IPS-20b (cell line): ENCODE data around the gene RPS6KA2.

Experiments used
- H3K27ac ChIP-seq: one replicate; pipeline ENCODE4 v1.5.1; 2013; ENCODE audit warnings: low read length
- H3K27me3 ChIP-seq: 2 replicates; pipeline ENCODE4 v1.6.1; 2013; ENCODE audit warnings: mild to moderate bottlenecking, low read length, inconsistent platforms; ENCODE audit not compliant: insufficient read depth
- H3K36me3 ChIP-seq: 2 replicates; pipeline ENCODE4 v1.6.1; 2013; ENCODE audit warnings: low read depth, mild to moderate bottlenecking, inconsistent platforms, low read length, moderate library complexity; ENCODE audit not compliant: insufficient read depth
- H3K4me1 ChIP-seq: 2 replicates; pipeline ENCODE4 v1.6.1; 2013; ENCODE audit warnings: mild to moderate bottlenecking, control low read depth, inconsistent platforms, low read length, moderate library complexity; ENCODE audit not compliant: insufficient read depth
- H3K4me3 ChIP-seq: 2 replicates; pipeline ENCODE4 v1.5.1; 2013; ENCODE audit warnings: mild to moderate bottlenecking, low read length, inconsistent platforms
- H3K9ac ChIP-seq: 2 replicates; pipeline ENCODE4 v1.6.1; 2013; ENCODE audit warnings: low read depth, mild to moderate bottlenecking, inconsistent platforms, low read length, moderate library complexity
- H3K9me3 ChIP-seq: 2 replicates; pipeline ENCODE4 v1.6.1; 2013; ENCODE audit warnings: mild to moderate bottlenecking, low read depth, low read length, inconsistent platforms; ENCODE audit not compliant: insufficient read depth

Gene RPS6KA2

DNA sequence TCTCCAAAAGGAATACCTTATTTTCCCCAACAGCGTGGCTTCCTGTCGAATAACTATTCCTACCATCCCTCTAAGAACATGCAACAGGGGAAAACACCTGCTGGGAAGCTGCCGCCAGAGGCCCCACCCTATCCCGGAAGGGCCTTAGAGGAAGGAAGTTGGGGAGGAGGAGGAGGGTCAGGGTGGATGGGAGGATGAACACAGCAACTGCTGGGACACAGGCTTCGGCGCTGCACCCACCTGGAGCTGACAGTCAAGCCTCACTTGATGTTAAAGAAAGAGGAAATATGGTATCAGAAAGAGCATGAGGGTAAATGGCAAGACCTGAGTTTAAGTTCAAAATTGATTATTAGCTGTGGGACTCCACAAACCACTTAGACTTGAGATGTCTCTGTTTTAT is 36.5 kb upstream of the RPS6KA2 start:
- no peaks in the 10 kb centered on the region for H3K4me1 ChIP-seq
- H3K27ac ChIP-seq = no peak overlapping the region
- H3K9me3 ChIP-seq = no peaks in the 10 kb centered on the region
- no peak overlapping the region for H3K9ac ChIP-seq
- H3K27me3 ChIP-seq = peaks cover 2% of the 10 kb centered on the region; the same call in 1 of the 2 replicates
- H3K4me3 ChIP-seq = no peak overlapping the region
- no peaks in the 10 kb centered on the region for H3K36me3 ChIP-seq

DNA sequence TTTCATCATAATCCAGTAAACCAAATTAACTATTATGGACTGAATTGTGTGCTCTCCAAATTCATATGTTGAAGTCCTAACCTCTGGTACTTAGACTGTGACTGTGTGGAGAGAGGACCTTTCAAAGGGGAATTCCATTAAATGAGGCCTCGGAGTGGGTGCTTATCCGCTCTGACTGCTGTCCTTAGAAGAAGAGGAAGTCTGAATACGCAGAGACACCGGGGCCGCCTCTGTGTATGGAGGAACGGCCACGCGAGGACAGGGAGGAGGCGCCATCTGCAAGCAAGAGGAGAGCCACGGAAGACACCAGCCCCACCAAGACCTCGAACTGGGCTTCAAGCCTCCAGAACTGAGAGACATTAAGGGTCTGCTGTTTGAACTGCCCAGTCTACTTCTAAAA is 35.6 kb upstream of the RPS6KA2 start:
- no peak overlapping the region for H3K4me3 ChIP-seq
- H3K36me3 ChIP-seq = no peaks in the 10 kb centered on the region
- H3K4me1 ChIP-seq = no peaks in the 10 kb centered on the region
- no peaks in the 10 kb centered on the region for H3K9me3 ChIP-seq
- no peak overlapping the region for H3K9ac ChIP-seq
- H3K27me3 ChIP-seq = peaks cover 11% of the 10 kb centered on the region
- no peak overlapping the region for H3K27ac ChIP-seq

DNA sequence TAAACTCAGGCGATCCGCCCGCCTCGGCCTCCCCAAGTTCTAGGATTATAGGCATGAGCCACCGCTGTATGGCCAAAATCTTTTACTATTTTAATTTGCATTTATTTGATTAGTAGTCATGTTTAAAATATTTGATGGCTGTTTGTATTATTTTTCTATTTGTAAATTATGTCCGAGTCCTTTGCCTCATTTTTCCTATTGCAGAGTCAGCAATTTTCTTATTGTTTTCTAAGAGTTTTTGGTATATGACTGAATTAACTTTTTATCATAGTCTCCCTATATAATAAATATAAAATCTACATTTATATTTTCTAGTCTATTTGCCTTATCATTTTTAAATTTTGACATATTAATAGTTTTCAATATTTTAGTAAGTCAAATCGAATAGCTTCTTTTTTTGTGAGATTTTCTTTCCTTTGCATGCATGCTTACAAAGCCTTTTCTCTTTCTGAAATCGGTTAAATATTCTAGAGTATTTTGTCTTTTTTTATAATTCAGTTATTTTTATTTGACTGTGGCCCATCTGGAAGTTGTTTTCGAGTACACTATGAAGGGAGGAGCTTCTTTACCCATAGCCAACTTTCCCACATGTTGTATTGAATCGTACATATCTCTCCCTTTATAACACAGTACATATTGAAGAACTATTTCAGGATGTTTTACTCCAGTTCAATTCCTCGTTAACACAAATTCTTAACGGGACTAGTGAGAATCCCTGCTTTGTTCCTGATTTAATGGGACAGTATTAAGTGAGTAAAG is 34.5 kb upstream of the RPS6KA2 start:
- peaks cover 22% of the 10 kb centered on the region for H3K27me3 ChIP-seq
- peaks cover 3% of the 10 kb centered on the region; the same call in 1 of the 2 replicates for H3K4me1 ChIP-seq
- H3K27ac ChIP-seq = no peak overlapping the region
- no peaks in the 10 kb centered on the region for H3K9me3 ChIP-seq
- H3K4me3 ChIP-seq = no peak overlapping the region
- H3K9ac ChIP-seq = no peak overlapping the region
- H3K36me3 ChIP-seq = no peaks in the 10 kb centered on the region

DNA sequence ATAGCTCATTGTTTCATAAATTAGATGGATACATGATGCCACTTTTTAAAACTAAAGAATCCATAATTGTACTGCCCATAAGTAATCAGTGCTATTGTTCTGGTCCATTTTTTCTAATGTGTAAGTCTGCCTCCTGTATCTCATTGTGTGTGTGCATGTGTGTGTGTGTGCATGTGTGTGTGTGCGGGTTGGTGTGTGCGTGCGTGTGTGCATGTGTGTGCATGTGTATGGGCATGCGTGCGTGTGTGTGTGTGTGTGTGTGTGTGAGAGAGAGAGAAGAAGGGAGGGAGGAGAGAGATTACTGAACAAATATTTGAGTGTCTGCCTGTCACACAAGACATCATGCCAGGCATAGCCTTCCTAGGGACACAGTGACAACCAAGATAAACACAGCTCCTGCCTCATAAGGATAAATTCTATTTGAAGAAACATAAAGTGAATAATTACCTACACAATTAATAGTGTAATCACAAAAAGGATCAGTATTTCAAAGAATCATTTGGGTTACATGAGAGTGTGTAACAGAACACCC is 33.2 kb upstream of the RPS6KA2 start:
- H3K27me3 ChIP-seq = peaks cover 35% of the 10 kb centered on the region
- no peak overlapping the region for H3K9ac ChIP-seq
- H3K36me3 ChIP-seq = no peaks in the 10 kb centered on the region
- H3K4me3 ChIP-seq = no peak overlapping the region
- peaks cover 7% of the 10 kb centered on the region; the same call in 1 of the 2 replicates for H3K4me1 ChIP-seq
- no peak overlapping the region for H3K27ac ChIP-seq
- H3K9me3 ChIP-seq = no peaks in the 10 kb centered on the region

DNA sequence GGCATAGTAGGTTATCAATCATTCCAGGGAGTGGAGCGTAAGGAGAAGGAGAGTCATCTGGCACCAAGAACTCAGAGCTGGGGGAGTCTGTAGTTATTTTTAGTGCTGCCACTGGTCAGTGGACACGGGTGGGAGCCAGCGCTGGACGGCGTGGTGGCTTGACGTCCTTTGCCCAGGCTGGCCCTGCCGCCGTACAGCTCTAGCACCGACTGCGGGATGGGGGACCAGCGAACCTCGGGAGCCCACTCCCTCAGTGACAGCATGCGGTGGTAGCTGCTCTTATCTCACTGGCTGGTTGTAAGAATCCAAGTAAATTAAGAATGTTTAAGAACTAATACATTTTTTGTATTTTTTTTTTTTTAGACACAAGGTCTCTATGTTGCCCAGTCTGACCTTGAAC is 32.5 kb upstream of the RPS6KA2 start:
- H3K4me3 ChIP-seq = no peak overlapping the region
- no peak overlapping the region for H3K9ac ChIP-seq
- H3K9me3 ChIP-seq = no peaks in the 10 kb centered on the region
- peaks cover 42% of the 10 kb centered on the region for H3K27me3 ChIP-seq
- peaks cover 7% of the 10 kb centered on the region; the same call in 1 of the 2 replicates for H3K4me1 ChIP-seq
- no peak overlapping the region for H3K27ac ChIP-seq
- H3K36me3 ChIP-seq = no peaks in the 10 kb centered on the region

DNA sequence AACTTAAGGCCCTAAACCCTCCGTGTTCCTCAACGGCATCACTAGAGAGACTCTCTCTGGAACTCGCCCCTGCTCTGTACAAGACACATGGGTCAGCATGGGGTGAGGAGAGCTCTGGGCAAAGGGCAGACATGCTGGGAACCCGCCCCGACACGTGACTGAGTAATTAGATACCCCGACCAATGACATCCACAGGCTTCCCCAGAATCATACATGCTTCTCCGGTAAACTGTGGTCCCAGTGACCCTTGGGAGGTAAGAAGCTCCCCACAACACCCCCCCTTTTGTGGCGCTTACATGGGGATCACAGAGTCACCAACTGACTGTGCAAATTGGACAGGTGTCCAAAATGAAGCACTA is 31.7 kb upstream of the RPS6KA2 start:
- no peaks in the 10 kb centered on the region for H3K9me3 ChIP-seq
- peaks cover 7% of the 10 kb centered on the region; the same call in 1 of the 2 replicates for H3K4me1 ChIP-seq
- peaks cover 48% of the 10 kb centered on the region for H3K27me3 ChIP-seq
- H3K27ac ChIP-seq = no peak overlapping the region
- no peaks in the 10 kb centered on the region for H3K36me3 ChIP-seq
- no peak overlapping the region for H3K4me3 ChIP-seq
- no peak overlapping the region for H3K9ac ChIP-seq

DNA sequence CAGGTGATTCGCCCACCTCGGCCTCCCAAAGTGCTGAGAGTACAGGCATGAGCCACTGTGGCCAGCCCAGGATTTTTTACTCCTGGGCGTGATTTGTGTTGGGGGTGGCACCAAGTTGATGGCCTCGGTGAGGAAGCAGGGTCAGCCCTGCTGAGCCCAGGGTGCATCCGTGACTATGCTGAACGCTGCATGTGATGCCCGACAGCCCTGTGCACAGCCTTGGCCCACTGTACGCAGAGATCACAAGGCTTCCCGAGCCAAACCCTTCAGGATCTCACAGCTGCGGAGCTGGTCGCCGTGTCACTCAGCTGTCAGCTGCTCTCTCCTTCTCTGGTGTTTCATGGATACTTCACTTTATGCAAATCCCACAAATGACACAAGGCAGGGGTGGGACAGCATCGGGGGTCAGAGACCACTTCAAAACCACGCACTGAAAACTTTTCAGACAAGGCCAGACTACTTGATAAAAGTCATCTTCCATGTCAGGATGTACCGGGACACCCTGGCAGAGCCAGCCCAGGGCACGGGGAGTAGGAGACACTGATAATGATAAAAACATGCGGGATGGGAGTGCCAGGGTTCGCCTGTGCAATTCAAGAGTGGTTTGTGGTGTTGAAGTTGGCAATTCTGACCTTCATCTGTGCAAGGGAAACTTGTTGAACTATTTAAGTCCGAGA is 31.2 kb upstream of the RPS6KA2 start:
- Histone ChIP-seq H3K27ac (no peak overlapping the region), H3K4me1 (peaks cover 7% of the 10 kb centered on the region; the same call in 1 of the 2 replicates), H3K9ac (no peak overlapping the region), H3K27me3 (peaks cover 48% of the 10 kb centered on the region), H3K36me3 (no peaks in the 10 kb centered on the region), H3K9me3 (no peaks in the 10 kb centered on the region), H3K4me3 (no peak overlapping the region)

DNA sequence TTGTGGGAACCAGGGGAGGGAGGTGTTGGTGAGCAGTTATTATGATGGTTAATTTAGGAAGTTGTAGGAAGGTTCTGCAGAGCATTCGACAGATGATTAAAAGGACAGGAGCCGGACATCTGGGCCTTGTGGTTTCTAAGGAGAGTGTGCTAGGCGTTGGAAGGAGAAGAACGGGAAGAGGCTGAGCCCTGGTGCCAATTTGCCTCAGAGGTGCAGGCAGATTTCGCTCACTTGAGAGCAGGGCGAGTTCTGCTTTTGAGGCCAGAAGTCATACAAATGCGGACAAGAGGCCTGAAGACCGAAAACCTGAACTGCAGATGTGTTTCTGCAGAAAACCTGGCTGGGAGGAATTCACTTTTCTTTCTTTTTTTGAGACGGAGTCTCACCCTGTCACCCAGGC is 30.5 kb upstream of the RPS6KA2 start:
- no peaks in the 10 kb centered on the region for H3K9me3 ChIP-seq
- H3K4me3 ChIP-seq = peak overlapping the region; percentile 75; the same call in 1 of the 2 replicates
- H3K4me1 ChIP-seq = peaks cover 7% of the 10 kb centered on the region; the same call in 1 of the 2 replicates
- no peak overlapping the region for H3K27ac ChIP-seq
- H3K27me3 ChIP-seq = peaks cover 48% of the 10 kb centered on the region
- H3K36me3 ChIP-seq = no peaks in the 10 kb centered on the region
- H3K9ac ChIP-seq = no peak overlapping the region

DNA sequence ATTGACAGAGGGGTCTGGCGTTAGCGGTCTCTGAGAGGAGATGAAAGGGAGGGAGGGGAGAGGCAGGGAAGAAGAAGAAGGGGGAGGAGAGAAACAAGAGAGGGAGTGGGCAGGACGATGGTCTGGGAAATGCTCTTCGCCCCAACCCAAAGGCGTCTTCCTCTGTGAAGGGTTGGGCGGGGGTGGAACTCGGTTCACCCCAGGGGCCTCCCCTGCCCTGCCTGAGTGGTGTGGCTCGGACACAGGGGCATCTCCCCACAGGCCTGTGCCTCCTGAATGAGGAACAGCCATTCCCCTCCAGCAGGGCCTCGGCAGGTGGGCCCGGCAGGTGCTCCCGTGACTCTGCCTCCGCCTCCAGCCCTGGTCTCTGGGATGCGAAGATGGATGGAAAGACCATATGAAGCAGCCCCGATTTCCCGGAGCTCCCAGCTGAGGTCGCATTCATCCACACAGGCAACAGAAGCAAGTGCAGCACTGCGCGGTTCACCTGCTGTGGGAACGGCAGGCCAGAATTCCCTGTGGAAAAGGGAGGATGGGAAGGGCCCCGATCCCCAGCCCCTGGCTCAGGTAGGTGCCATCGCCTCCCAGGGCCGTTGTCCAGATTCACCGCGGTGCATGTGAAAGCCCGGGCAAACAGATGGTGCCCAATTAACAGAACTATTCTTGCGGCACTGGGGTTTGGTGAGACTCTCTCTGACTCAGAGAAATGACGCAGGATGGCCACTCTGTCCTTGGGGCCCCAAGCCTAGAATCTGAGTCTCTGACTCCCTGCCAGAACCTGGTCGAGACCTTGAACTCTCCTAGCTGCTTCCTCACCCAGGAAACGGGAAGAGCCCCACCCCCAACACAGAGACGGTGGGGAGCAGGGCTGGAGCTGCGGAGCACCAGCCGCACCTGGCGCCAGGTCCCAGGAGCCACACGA is 29.4 kb upstream of the RPS6KA2 start:
- H3K4me1 ChIP-seq = peaks cover 7% of the 10 kb centered on the region; the same call in 1 of the 2 replicates
- peaks cover 48% of the 10 kb centered on the region for H3K27me3 ChIP-seq
- H3K9me3 ChIP-seq = no peaks in the 10 kb centered on the region
- H3K9ac ChIP-seq = peak overlapping the region; percentile 35; the same call in 1 of the 2 replicates
- no peaks in the 10 kb centered on the region for H3K36me3 ChIP-seq
- H3K4me3 ChIP-seq = peak overlapping the region; percentile 75
- H3K27ac ChIP-seq = no peak overlapping the region

DNA sequence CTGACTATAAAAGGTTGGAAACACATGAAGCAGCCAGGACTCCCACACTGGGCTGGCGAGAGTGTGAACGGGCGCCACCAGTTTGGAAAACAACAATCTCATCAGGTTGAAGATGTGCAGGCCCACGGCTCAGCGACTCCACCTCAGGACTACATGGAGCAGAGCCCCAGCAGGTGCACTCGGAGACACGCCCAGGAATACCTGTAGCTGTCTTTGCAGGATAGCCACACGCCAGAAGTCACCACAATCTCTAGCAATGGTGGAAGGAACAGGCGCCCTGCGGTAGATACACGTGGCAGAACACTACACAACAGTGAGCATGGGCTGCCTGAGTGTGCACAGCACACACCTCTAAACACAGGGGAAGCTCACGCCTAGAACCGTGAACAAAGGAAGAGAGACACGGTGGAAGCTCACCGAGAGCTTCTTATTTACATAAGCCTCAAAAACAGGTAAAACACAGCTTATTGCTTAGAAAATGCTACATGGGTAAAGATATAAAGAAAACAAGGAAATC is 28.7 kb upstream of the RPS6KA2 start:
- Histone ChIP-seq H3K4me3 (peak overlapping the region; percentile 75; the same call in 1 of the 2 replicates), H3K9ac (no peak overlapping the region), H3K27me3 (peaks cover 48% of the 10 kb centered on the region), H3K36me3 (no peaks in the 10 kb centered on the region), H3K27ac (no peak overlapping the region), H3K4me1 (peaks cover 9% of the 10 kb centered on the region; the same call in 1 of the 2 replicates), H3K9me3 (no peaks in the 10 kb centered on the region)

DNA sequence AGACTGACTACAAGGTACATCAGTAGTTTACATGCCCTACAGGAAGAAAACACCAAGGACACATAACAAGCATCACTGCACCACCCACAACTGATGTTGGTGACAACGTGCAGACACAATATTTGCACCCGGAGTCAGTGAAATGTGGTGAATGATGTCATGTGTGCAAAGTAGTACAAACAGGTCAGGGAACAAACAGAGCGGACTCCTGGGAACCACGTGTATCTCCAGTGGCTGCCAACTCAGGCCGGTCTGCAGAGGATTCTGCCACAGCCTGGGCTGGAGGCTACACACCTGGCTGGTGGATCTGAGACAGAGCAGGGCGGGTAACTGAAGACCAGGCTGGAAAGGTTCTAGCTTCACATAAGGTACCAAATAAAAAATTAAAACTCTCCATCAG is 28.2 kb upstream of the RPS6KA2 start:
- no peak overlapping the region for H3K27ac ChIP-seq
- H3K36me3 ChIP-seq = no peaks in the 10 kb centered on the region
- no peak overlapping the region for H3K9ac ChIP-seq
- H3K4me1 ChIP-seq = peaks cover 14% of the 10 kb centered on the region; the same call in 1 of the 2 replicates
- H3K27me3 ChIP-seq = peaks cover 48% of the 10 kb centered on the region
- H3K9me3 ChIP-seq = no peaks in the 10 kb centered on the region
- H3K4me3 ChIP-seq = no peak overlapping the region
